ENCODE data around the gene ZNF383. TPM values are rescaled to one million over a fixed set of nuclear protein-coding genes. Genes with fewer than 3 reads are reported as not detected.
"Not testable (repeated sequence)": the region's sequence is repeated elsewhere in the genome, so short reads cannot be mapped to it uniquely, and the experiment has no call there.

ZNF383 gene
- total and polyA plus RNA-seq, 5 donors: 5.7 to 12.8 (median 11.5) TPM

DNA sequence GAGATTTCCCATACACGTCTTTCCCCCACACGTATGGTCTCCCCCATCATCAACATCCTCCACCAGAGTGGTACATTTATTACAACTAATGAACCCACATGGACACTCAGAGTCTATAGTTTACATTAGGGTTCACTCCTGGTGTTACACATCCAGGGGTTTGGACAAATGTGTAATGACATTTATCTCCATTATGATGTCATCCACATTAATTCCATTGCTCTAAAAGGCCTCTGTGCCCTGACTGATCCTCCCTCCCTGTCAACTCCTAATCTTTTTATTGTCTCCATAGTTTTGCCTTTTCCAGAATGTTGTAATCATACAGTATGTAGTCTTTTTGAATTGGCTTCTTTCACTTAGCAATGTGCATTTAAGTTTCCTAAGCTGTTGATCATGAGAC lies 8.2 kb downstream of the ZNF383 start:
- 96% methylated on average over 2 of the region's 2 CpGs for WGBS
- no peaks in the 10 kb centered on the region for H3K4me1 ChIP-seq (ENCODE audit: control insufficient read depth, insufficient read depth, low read length)
- ATAC-seq (no peak), DNase-seq (no peak)
- H3K27me3 ChIP-seq (ENCODE audit: control insufficient read depth, insufficient read depth): no peaks in the 10 kb centered on the region
- no peak overlapping the region for H3K4me3 ChIP-seq (ENCODE audit: low read length)
- no peaks in the 10 kb centered on the region for H3K9me3 ChIP-seq (ENCODE audit: control insufficient read depth, low read length)
- no peak overlapping the region for H3K27ac ChIP-seq (ENCODE audit: low read length)
- intact Hi-C loops (cut with DNase I): no loop called here

DNA sequence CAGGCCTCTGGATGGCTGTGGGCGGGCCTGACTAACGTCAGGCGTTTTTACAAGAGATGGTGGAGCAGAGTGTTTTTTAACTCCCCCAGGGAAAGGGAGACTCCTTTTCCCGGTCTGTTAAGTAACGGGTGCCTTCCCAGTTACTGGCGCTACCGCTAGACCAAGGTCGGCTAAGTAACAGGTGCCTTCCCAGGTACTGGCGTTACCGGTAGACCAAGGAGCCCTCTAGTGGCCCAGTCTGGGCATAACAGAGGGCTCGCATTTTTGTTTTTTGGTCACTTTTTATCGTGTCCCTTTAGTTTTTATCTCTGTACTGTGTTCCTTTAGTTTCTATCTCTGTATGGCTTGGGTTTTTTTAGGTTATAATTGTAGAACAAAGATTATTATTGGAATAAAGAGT lies 10.0 kb downstream of the ZNF383 start:
- Histone ChIP-seq H3K27me3 (ENCODE audit: control insufficient read depth, insufficient read depth) (no peaks in the 10 kb centered on the region), H3K27ac (ENCODE audit: low read length) (no peak overlapping the region), H3K4me3 (ENCODE audit: low read length) (no peak overlapping the region), H3K9me3 (ENCODE audit: control insufficient read depth, low read length) (no peaks in the 10 kb centered on the region), H3K4me1 (ENCODE audit: control insufficient read depth, insufficient read depth, low read length) (no peaks in the 10 kb centered on the region)
- DNase-seq: peak in 1 of 3 donors; percentile 61
- intact Hi-C loops (cut with DNase I): no loop called here
- 52% methylated on average over 12 of the region's 12 CpGs for WGBS
- no peak for ATAC-seq

DNA sequence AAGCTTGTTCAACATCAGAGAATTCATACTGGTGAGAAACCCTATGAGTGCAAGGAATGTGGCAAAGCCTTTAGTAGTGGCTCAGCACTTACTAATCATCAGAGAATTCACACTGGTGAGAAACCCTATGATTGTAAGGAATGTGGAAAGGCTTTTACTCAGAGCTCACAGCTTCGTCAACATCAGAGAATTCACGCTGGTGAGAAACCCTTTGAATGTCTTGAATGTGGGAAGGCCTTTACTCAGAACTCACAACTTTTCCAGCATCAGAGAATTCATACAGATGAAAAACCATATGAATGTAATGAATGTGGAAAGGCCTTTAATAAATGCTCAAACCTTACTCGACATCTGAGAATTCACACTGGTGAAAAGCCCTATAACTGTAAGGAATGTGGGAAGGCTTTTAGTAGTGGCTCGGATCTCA lies 25.2 kb downstream of the ZNF383 start:
- no peaks in the 10 kb centered on the region for H3K27me3 ChIP-seq (ENCODE audit: control insufficient read depth, insufficient read depth)
- ATAC-seq: no peak
- intact Hi-C loops (cut with DNase I): no loop called here
- no peak for DNase-seq
- H3K4me3 ChIP-seq (ENCODE audit: low read length): no peak overlapping the region
- WGBS: 98% methylated on average over 4 of the region's 4 CpGs
- no peak overlapping the region for H3K27ac ChIP-seq (ENCODE audit: low read length)
- peaks cover 25% of the 10 kb centered on the region for H3K9me3 ChIP-seq (ENCODE audit: control insufficient read depth, low read length)
- no peaks in the 10 kb centered on the region for H3K4me1 ChIP-seq (ENCODE audit: control insufficient read depth, insufficient read depth, low read length)

DNA sequence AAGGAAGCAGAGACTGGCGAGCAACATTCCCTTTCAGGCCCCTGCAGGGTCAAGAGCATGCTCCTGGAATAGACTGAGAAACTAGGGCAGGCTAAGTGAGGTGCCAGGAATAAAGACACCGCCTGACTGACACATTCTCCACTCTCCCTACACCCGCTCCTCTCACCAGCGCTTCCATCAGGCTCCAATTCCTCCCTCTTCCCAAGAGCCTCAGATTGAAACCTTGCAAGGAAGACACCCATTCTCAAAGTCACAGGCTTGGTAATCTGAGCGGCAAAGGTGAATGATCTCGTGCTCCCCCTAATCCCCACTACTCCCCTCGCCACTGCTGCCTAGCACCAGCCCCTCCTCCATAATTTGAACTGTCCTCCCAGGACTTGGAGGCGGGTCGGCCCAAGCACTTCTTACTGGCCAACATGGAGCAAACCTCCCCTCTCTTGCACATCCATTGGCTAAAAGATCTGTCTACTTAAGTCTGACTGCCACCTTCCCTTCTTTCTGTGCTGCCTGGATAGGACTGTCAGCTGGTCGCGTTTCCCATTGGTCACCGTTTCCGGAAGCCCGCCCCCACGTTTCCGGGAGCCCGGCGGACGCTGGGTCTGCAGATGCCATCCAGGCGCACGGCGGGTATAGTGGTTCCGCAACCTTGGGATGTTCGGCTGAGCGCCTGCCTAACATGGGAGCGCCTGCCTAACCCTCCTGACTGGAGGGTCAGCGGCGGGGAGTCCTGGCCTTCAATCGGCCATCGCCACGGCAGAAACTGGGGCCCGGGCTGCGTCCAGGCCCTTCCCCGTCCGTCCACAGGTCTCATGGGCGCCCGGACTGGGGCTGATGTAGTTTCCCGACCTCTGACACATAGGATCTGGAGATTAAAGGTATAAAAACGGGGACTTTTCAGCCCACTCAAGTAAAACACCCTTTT lies 33.6 kb downstream of the ZNF383 start:
- H3K4me3 ChIP-seq (ENCODE audit: low read length): peak overlapping the region; percentile 43
- no peaks in the 10 kb centered on the region for H3K27me3 ChIP-seq (ENCODE audit: control insufficient read depth, insufficient read depth)
- intact Hi-C loops (cut with DNase I): no loop called here
- H3K27ac ChIP-seq (ENCODE audit: low read length): peak overlapping the region; percentile 87
- no peaks in the 10 kb centered on the region for H3K4me1 ChIP-seq (ENCODE audit: control insufficient read depth, insufficient read depth, low read length)
- peak; percentile 99 for ATAC-seq
- WGBS: 1% methylated on average over 39 of the region's 39 CpGs
- H3K9me3 ChIP-seq (ENCODE audit: control insufficient read depth, low read length): peaks cover 8% of the 10 kb centered on the region
- DNase-seq: peak; percentile 82 to 96 (median 92)

DNA sequence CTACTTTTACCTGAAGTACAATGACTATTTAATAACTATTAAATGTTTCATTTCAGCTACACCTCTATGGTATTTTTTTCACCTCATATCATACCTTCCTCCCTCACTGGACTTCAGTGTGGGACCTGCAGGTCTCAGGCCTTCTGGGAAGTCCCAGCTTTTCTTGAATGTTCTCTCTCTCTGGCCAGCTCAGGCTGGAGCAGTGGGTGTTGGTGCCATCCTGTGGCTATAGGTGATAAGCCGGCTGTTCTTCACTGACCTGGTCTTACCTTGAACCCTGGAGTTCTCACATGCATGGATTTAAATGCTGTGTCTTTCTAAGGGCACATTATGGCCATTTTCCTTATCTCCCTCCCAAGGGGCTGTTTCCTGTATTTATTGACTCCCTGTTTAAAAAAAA lies 45.0 kb downstream of the ZNF383 start:
- H3K4me1 ChIP-seq (ENCODE audit: control insufficient read depth, insufficient read depth, low read length); H3K9me3 ChIP-seq (ENCODE audit: control insufficient read depth, low read length); H3K27ac ChIP-seq (ENCODE audit: low read length); intact Hi-C loops (cut with DNase I); H3K4me3 ChIP-seq (ENCODE audit: low read length); DNase-seq; H3K27me3 ChIP-seq (ENCODE audit: control insufficient read depth, insufficient read depth): not testable (repeated sequence)
- ATAC-seq: peak in 1 of 2 donors; percentile 40
- WGBS: 80% methylated on average over 1 of the region's 1 CpG

DNA sequence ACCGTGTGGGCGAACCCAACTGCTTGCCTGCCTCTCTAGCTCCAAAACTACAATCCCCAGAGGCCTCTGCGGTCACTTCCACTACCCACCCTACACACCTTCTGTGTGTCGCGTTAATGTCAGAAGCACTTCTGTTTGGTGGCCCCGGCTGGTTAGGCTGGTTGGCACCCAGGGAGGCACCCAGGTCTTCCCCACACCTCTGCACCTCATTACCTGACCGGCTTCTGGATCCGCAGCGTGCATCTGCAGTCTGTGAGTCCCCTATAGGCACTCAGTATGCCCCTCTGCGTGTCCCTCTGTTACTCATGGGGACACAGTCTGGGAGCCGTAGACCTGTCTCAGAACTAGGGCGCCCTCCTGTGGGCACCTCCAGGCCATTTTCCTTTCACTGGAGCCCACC lies 49.0 kb downstream of the ZNF383 start:
- peak; percentile 14 to 43 for ATAC-seq
- peak in 1 of 3 donors; percentile 41 for DNase-seq
- intact Hi-C loops (cut with DNase I); H3K4me1 ChIP-seq (ENCODE audit: control insufficient read depth, insufficient read depth, low read length); H3K9me3 ChIP-seq (ENCODE audit: control insufficient read depth, low read length); H3K27ac ChIP-seq (ENCODE audit: low read length); H3K4me3 ChIP-seq (ENCODE audit: low read length); H3K27me3 ChIP-seq (ENCODE audit: control insufficient read depth, insufficient read depth): not testable (repeated sequence)
- WGBS: 89% methylated on average over 12 of the region's 12 CpGs

DNA sequence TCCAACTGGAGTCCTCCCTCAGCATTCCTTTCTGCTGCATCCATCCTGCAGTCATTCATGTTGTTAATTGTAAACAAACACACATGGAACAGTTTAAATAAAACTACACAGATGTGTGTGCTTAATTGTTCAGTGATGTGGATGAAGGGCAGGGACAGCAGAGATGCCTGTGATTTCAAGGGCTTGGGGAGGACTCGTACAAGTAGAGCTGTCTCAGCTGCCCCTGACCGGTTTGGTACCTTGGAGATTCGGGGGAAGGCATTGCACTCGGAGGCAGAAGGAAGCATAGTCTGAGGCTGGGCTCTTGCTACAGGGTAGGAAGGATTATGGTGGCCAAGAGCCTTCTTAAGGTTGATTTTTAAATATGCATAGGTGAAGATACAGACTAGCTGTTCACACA lies 49.7 kb downstream of the ZNF383 start:
- DNase-seq; H3K9me3 ChIP-seq (ENCODE audit: control insufficient read depth, low read length); H3K4me3 ChIP-seq (ENCODE audit: low read length); H3K4me1 ChIP-seq (ENCODE audit: control insufficient read depth, insufficient read depth, low read length); H3K27me3 ChIP-seq (ENCODE audit: control insufficient read depth, insufficient read depth); intact Hi-C loops (cut with DNase I); H3K27ac ChIP-seq (ENCODE audit: low read length): not testable (repeated sequence)
- ATAC-seq: peak in 1 of 2 donors; percentile 36
- WGBS: 93% methylated on average over 4 of the region's 4 CpGs

DNA sequence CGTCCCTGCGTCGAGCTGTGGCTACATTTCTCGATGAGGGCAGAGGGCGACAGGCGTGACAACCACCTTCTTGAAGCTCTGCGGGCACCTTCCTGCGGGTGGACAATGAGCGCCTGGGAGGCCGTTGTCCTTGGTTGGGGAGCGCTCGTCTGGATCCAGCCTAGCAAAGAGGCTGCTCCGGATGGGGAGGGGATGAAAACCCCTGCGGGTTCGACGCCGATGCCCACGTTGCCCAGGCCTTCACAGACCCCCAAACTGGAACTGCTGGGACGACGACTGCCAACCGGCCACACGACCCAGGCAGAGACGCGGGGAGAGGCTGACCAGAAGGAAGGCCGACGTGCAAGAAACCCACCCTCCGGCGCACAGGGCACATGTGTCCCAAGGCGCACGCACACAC lies 62.6 kb downstream of the ZNF383 start:
- DNase-seq; intact Hi-C loops (cut with DNase I); H3K9me3 ChIP-seq (ENCODE audit: control insufficient read depth, low read length); H3K27me3 ChIP-seq (ENCODE audit: control insufficient read depth, insufficient read depth); ATAC-seq; H3K4me3 ChIP-seq (ENCODE audit: low read length); H3K27ac ChIP-seq (ENCODE audit: low read length); H3K4me1 ChIP-seq (ENCODE audit: control insufficient read depth, insufficient read depth, low read length): not testable (repeated sequence)
- WGBS: 96% methylated on average over 24 of the region's 30 CpGs

DNA sequence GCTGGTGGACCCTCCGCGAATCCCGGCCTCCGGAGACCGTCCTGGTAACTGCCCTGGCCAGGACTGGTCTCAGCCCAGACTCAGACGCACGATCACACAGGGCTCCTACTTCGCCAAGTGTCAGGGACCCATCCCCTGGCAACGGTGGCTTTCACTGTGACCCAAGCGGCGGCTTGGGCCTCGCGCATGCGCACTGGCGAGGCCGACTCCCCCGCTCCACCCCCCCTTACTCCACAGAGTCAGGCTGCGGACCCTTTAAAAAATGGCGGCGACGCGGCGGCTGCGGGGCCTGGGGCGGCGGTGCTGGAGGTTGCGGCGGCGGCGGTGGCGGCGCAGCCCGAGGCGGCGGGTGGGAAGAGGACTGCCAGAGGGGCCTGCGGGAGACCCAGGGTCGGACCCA lies 66.0 kb downstream of the ZNF383 start:
- H3K27ac ChIP-seq (ENCODE audit: low read length); ATAC-seq; H3K9me3 ChIP-seq (ENCODE audit: control insufficient read depth, low read length); H3K27me3 ChIP-seq (ENCODE audit: control insufficient read depth, insufficient read depth); H3K4me3 ChIP-seq (ENCODE audit: low read length); intact Hi-C loops (cut with DNase I); H3K4me1 ChIP-seq (ENCODE audit: control insufficient read depth, insufficient read depth, low read length): not testable (repeated sequence)
- DNase-seq: peak in 1 of 3 donors; percentile 4
- WGBS: 95% methylated on average over 21 of the region's 37 CpGs

DNA sequence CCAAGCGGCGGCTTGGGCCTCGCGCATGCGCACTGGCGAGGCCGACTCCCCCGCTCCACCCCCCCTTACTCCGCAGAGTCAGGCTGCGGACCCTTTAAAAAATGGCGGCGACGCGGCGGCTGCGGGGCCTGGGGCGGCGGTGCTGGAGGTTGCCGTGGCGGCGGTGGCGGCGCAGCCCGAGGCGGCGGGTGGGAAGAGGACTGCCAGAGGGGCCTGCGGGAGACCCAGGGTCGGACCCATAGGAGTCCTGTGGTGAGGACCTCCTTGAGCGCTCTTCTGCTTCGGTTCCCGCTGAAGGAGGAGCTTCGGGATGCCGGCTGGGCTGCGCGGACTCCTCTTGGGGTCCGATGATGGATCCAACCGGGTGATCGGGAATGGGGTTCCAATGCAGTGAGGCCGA lies 71.2 kb downstream of the ZNF383 start:
- WGBS: 85% methylated on average over 22 of the region's 39 CpGs
- H3K4me1 ChIP-seq (ENCODE audit: control insufficient read depth, insufficient read depth, low read length); H3K27ac ChIP-seq (ENCODE audit: low read length); intact Hi-C loops (cut with DNase I); H3K9me3 ChIP-seq (ENCODE audit: control insufficient read depth, low read length); ATAC-seq; H3K27me3 ChIP-seq (ENCODE audit: control insufficient read depth, insufficient read depth); H3K4me3 ChIP-seq (ENCODE audit: low read length): not testable (repeated sequence)
- peak in 2 of 3 donors; percentile 40 to 69 for DNase-seq

DNA sequence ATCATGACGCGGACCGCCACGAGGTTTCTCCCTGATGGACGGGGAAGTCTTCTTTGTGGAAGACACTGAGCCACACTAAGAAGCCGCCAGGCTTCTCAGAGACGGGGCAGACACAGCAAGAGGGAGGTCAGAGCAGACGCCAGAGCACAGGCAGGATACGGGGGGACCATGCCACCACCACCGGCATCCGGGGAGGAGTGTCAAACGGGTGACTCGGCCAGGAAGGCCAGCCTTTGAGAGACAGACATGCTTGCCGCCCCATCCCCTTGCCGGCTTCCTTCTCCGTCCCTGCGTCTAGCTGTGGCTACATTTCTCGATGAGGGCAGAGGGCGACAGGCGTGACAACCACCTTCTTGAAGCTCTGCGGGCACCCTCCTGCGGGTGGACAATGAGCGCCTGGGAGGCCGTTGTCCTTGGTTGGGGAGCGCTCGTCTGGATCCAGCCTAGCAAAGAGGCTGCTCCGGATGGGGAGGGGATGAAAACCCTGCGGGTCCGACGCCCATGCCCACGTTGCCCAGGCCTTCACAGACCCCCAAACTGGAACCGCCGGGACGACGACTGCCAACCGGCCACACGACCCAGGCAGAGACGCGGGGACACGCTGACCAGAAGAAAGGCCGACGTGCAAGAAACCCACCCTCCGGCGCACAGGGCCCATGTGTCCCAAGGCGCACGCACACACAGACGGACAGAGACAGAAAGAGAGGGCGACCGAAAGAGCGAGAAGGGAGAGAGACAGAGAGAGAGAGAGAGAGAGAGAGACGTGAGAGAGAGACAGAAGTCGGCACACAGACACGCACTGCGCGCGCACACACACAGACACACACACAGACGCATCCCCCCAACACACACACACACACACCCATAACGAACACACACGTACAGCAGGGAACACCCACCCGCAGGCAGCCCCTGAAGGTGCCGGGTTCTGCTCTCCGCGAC lies 75.3 kb downstream of the ZNF383 start:
- H3K4me3 ChIP-seq (ENCODE audit: low read length); intact Hi-C loops (cut with DNase I): not testable (repeated sequence)

More for the DNA sequence above, 75.3 kb downstream of the ZNF383 start:
- H3K9me3 ChIP-seq (ENCODE audit: control insufficient read depth, low read length); ATAC-seq; H3K4me1 ChIP-seq (ENCODE audit: control insufficient read depth, insufficient read depth, low read length); H3K27ac ChIP-seq (ENCODE audit: low read length); H3K27me3 ChIP-seq (ENCODE audit: control insufficient read depth, insufficient read depth): not testable (repeated sequence)
- peak; percentile 40 to 75 (median 66) for DNase-seq
- 96% methylated on average over 48 of the region's 63 CpGs for WGBS

Data from right cardiac atrium (tissue), 5 donors.